Measurements from ENCODE around the gene SLC25A42. TPM values are rescaled to one million over a fixed set of nuclear protein-coding genes. Genes with fewer than 3 reads are reported as not detected.

Gene SLC25A42
- 8.0 and 8.8 TPM in 2 replicates for total RNA-seq (2014; rRNA removed)
- percentile 53 among the genes with signal in this experiment for Bru-seq, nascent RNA
- BruChase-seq, experiment 1, labeled RNA remaining after a 6-hour chase = percentile 66 among the genes with signal in this experiment
- percentile 63 among the genes with signal in this experiment for BruChase-seq, experiment 2, labeled RNA remaining after a 2-hour chase
- long read RNA-seq, transcript SLC25A42-201 (8 exons, 3,120 nt) = major isoform, 22 of 68 reads
- long read RNA-seq, partial matches to known transcripts = 6 of 68 reads
- long read RNA-seq, other reads (novel, unspliced or antisense) = 37 of 68 reads

GRCh38 chr19:19063183-19064097 lies at the start of gene SLC25A42:
SLC25A42 (plus strand) TSS chr19:19063994; CDS start chr19:19096125, 32,131 bp downstream.
- H3K9ac ChIP-seq (ENCODE audit: low read length) = peak within 1 kb of the TSS; percentile 19; the same call in 1 of the 2 replicates
- no peaks in the 10 kb centered on the region for H4K20me1 ChIP-seq (ENCODE audit: low read length)
- ATAC-seq (peak; percentile 93), DNase-seq (peak; percentile 99)
- BruUV-seq (replicated peaks) = no TSS peak
- H3K79me2 ChIP-seq (ENCODE audit: low read length) = no peaks in the 10 kb centered on the region
- no peaks in the 10 kb centered on the region for H3K9me3 ChIP-seq (ENCODE audit: low read length)
- no peaks in the 10 kb centered on the region for H3K9me2 ChIP-seq (replicated peaks; ENCODE audit: low read length)
- H3K4me2 ChIP-seq (ENCODE audit: low read length) = peak within 1 kb of the TSS; percentile 95
- intact Hi-C loops (cut with micrococcal nuclease) = no loop called here
- H3K27me3 ChIP-seq (ENCODE audit: low read length) = no peaks in the 10 kb centered on the region
- CTCF ChIA-PET = interaction anchor here (0.6 kb wide), 1 partner anchor 104 kb away, joined by 3 read pairs; no protein-coding TSS in a partner anchor
- H3F3A ChIP-seq (ENCODE audit: low read length, unreplicated experiment) = no peaks in the 10 kb centered on the region
- no peak within 1 kb of the TSS for H3K27ac ChIP-seq (ENCODE audit: low read length)
- POLR2A ChIA-PET (ENCODE audit: unreplicated experiment) = interaction anchor here (0.6 to 0.7 kb wide), 2 partner anchors 325 to 899 kb away, joined by 3 to 7 read pairs; no protein-coding TSS in a partner anchor
- H2AFZ ChIP-seq (ENCODE audit: low read length) = peak within 1 kb of the TSS; percentile 69
- TF ChIP-seq EZH2 (IDR thresholded peaks at IDR 0.05; ENCODE audit: low read length, unreplicated experiment) (no peak), CTCF (conservative IDR thresholded peaks at IDR 0.05; ENCODE audit: low read depth, low read length) (no peak), EZH2phosphoT487 (IDR thresholded peaks at IDR 0.05; ENCODE audit: borderline replicate concordance, low read length) (no peak)
- peaks cover 23% of the 10 kb centered on the region for H3K4me1 ChIP-seq (ENCODE audit: insufficient read depth, low read length)
- H3K4me3 ChIP-seq (ENCODE audit: low read length) = peak within 1 kb of the TSS; percentile 71
- no peaks in the 10 kb centered on the region for H3K36me3 ChIP-seq (ENCODE audit: low read depth, low read length)

- intact Hi-C loops (cut with micrococcal nuclease) = no loop called here
- H3K4me2 ChIP-seq (ENCODE audit: low read length) = no peak overlapping the region
- no peak overlapping the region for H3K27ac ChIP-seq (ENCODE audit: low read length)
- peaks cover 17% of the 10 kb centered on the region; the same call in 1 of the 2 replicates for H4K20me1 ChIP-seq (ENCODE audit: low read length)
- peaks cover 52% of the 10 kb centered on the region for H3K36me3 ChIP-seq (ENCODE audit: low read depth, low read length)
- H3K9ac ChIP-seq (ENCODE audit: low read length) = no peak overlapping the region
- no TSS peak for BruUV-seq (replicated peaks)
- peak; percentile 64; the same call in 1 of the 2 replicates for ATAC-seq
- ChIA-PET POLR2A (ENCODE audit: unreplicated experiment) (no interaction called here), CTCF (no interaction called here)
- peaks cover 66% of the 10 kb centered on the region for H3K79me2 ChIP-seq (ENCODE audit: low read length)
- H3K9me3 ChIP-seq (ENCODE audit: low read length) = no peaks in the 10 kb centered on the region
- H3K9me2 ChIP-seq (replicated peaks; ENCODE audit: low read length) = no peaks in the 10 kb centered on the region
- TF ChIP-seq EZH2 (IDR thresholded peaks at IDR 0.05; ENCODE audit: low read length, unreplicated experiment) (no peak), CTCF (conservative IDR thresholded peaks at IDR 0.05; ENCODE audit: low read depth, low read length) (no peak), EZH2phosphoT487 (IDR thresholded peaks at IDR 0.05; ENCODE audit: borderline replicate concordance, low read length) (no peak)
- DNase-seq = no peak
- H3F3A ChIP-seq (ENCODE audit: low read length, unreplicated experiment) = no peaks in the 10 kb centered on the region
- no peaks in the 10 kb centered on the region for H3K4me1 ChIP-seq (ENCODE audit: insufficient read depth, low read length)
- H2AFZ ChIP-seq (ENCODE audit: low read length) = no peak overlapping the region
- H3K27me3 ChIP-seq (ENCODE audit: low read length) = no peaks in the 10 kb centered on the region
- H3K4me3 ChIP-seq (ENCODE audit: low read length) = no peak overlapping the region
These were observed 42.7 kb upstream of the SLC25A42 start for GRCh38 chr19:19021115-19021514.
